HUES64 (cell line): ENCODE data around the gene RERG.

Source experiments
- H3K27ac ChIP-seq: 2 replicates; pipeline ENCODE4 v1.7.0; 2013; ENCODE audit warnings: low read depth, low read length, inconsistent platforms
- H3K27me3 ChIP-seq: 2 replicates; pipeline ENCODE4 v1.6.1; 2013; ENCODE audit warnings: mild to moderate bottlenecking, low read length; ENCODE audit not compliant: insufficient read depth
- H3K36me3 ChIP-seq: 2 replicates; pipeline ENCODE4 v1.6.1; 2013; ENCODE audit warnings: mild to moderate bottlenecking, low read length; ENCODE audit not compliant: insufficient read depth
- H3K4me1 ChIP-seq: 2 replicates; pipeline ENCODE4 v1.6.1; 2013; ENCODE audit warnings: mild to moderate bottlenecking, low read length, moderate library complexity; ENCODE audit not compliant: insufficient read depth
- H3K4me3 ChIP-seq: 2 replicates; pipeline ENCODE4 v1.5.1; 2013; ENCODE audit warnings: mild to moderate bottlenecking, low read length, moderate library complexity
- H3K9ac ChIP-seq: 2 replicates; pipeline ENCODE4 v1.6.1; 2013; ENCODE audit warnings: mild to moderate bottlenecking, low read depth, low read length
- H3K9me3 ChIP-seq: 2 replicates; pipeline ENCODE4 v1.6.1; 2013; ENCODE audit warnings: low read depth, low read length; ENCODE audit not compliant: insufficient read depth
- WGBS: fragments of 150-250, 120-280 bp; methylation state at CpG from one replicate; pipeline ENCODE4 v1.1.7; 2013; ENCODE audit warnings: missing lambda C conversion rate; 5-methylcytosine and 5-hydroxymethylcytosine counted together

RERG gene

DNA sequence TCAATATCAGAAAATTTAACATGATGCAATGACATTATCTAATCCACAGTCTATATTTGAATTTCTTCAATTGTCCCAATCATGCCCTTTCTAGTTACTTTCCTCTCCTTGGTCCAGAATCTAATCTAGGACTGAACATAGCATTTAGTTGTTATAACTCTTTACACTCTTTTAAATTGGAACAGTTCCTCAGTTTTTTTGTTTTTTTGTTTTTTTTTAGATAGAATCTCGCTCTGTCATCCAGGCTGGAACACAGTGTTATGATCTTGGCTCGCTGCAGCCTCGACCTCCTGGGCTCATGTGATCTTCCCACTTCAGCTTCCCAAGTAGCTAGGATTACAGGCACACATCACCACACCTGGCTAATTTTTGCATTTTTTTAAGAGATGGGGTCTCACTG, 63.1 kb downstream of the RERG start:
- Histone ChIP-seq H3K9me3 (no peaks in the 10 kb centered on the region), H3K27me3 (no peaks in the 10 kb centered on the region), H3K4me3 (no peak overlapping the region), H3K27ac (no peak overlapping the region), H3K9ac (no peak overlapping the region), H3K36me3 (no peaks in the 10 kb centered on the region), H3K4me1 (no peaks in the 10 kb centered on the region)
- WGBS = 89% methylated on average over 3 of the region's 3 CpGs

DNA sequence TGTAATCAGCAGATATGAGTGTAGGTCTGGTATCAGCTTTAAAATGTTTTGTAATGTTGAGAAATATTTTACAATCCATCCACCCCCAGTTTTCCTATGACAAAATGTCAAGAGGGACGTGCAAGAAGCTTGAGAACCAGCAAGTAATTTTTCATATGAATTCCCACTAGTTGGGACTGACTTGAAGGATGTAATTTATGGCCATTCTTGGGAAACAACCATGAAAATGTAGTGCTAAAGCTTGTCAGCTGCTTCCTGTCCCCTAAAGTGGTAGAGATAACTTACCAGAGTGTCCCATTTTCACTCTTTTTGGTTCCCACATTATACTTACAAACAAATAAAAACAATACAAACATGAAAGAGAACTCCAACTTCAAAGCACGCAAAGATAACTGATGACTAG, 63.9 kb downstream of the RERG start:
- no peaks in the 10 kb centered on the region for H3K9me3 ChIP-seq
- H3K27me3 ChIP-seq = no peaks in the 10 kb centered on the region
- H3K36me3 ChIP-seq = no peaks in the 10 kb centered on the region
- H3K9ac ChIP-seq = no peak overlapping the region
- H3K4me1 ChIP-seq = no peaks in the 10 kb centered on the region
- 79% methylated on average over 2 of the region's 2 CpGs for WGBS
- H3K27ac ChIP-seq = no peak overlapping the region
- no peak overlapping the region for H3K4me3 ChIP-seq

DNA sequence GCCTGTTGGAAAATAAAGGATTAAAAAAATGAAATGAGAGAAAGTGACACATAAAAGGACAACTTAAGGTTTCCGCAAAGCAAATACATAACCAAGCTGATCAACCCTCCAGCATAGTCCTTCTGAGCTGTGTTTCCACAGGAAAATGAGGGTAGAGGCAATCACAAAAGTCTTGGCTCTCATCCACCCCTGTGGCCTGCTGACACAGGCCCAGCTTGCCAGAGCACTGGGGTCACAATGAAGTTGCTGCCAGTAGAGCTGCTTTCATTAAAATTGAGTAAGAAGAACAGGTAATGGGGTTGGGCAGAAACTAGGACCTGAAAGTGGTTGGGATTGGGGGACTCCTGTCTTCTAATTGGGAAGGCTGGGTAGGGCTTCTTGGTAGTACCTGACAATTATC, 65.9 kb downstream of the RERG start:
- Histone ChIP-seq H3K27me3 (no peaks in the 10 kb centered on the region), H3K36me3 (no peaks in the 10 kb centered on the region), H3K27ac (no peak overlapping the region), H3K9ac (no peak overlapping the region), H3K9me3 (no peaks in the 10 kb centered on the region), H3K4me3 (no peak overlapping the region), H3K4me1 (no peaks in the 10 kb centered on the region)
- WGBS = 50% methylated on average over 1 of the region's 1 CpG

DNA sequence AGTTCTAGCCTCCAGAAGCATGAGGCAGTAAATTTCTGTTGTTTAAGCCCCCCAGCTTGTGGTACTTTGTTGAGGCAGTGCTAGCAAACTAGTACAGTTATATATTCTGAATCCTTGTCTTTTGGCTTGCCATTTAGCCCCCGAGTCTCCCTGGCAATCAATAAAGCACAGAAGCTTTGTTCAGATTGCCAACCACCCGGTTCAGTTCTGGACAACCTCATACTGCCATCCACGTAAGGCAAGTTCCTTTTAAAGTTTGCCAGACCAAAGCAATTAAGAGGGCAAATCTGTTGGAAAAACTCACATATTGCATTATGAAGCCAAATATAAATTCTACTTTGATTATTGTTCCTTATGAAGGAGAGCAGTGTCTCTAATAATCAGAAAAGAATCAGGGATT, 67.1 kb downstream of the RERG start:
- Histone ChIP-seq H3K9me3 (no peaks in the 10 kb centered on the region), H3K27ac (no peak overlapping the region), H3K27me3 (no peaks in the 10 kb centered on the region), H3K36me3 (no peaks in the 10 kb centered on the region), H3K9ac (no peak overlapping the region), H3K4me3 (no peak overlapping the region), H3K4me1 (no peaks in the 10 kb centered on the region)
- 90% methylated on average over 3 of the region's 3 CpGs for WGBS

DNA sequence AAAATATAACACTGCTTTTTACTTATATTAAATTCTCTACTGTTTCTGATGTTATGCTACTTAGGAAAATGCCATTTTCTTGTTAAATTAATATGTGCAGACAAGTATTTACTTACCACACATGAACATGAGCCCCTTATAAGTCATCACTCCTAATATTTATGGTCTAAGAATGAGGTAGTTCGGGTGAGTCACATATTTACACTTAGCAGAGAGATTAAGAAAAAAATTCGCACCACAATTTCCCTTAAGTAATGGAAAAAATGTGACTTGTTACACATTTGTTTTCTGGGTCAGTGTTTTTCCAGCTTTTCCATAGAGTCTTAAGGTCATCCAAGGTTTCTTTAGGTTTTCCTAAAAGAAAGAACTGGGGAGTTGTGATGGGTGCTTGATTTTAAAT, 68.3 kb downstream of the RERG start:
- Histone ChIP-seq H3K4me3 (no peak overlapping the region), H3K27ac (no peak overlapping the region), H3K9me3 (no peaks in the 10 kb centered on the region), H3K9ac (no peak overlapping the region), H3K36me3 (no peaks in the 10 kb centered on the region), H3K4me1 (no peaks in the 10 kb centered on the region), H3K27me3 (no peaks in the 10 kb centered on the region)
- WGBS = 100% methylated on average over 1 of the region's 2 CpGs

DNA sequence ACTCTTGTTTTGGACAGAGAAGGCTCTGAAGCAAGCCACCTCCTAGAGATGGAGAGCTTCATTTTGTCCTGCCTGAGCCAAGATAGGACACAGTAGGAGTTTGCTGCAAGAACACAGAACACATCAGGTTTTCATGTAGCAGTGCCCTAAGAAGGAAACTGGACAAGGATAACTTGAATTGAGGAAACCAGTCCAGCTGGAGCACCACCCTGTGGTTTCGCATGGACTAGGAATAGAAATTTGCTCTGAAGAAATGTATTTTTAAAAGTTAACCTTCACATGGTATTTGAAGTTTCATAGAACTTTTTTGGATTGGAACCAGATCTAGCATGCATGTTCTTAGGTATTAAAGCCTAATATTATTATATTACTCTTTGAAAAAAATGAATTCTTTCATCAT, 68.8 kb downstream of the RERG start:
- Histone ChIP-seq H3K36me3 (no peaks in the 10 kb centered on the region), H3K9ac (no peak overlapping the region), H3K4me1 (no peaks in the 10 kb centered on the region), H3K4me3 (no peak overlapping the region), H3K27ac (no peak overlapping the region), H3K9me3 (no peaks in the 10 kb centered on the region), H3K27me3 (no peaks in the 10 kb centered on the region)
- 88% methylated on average over 1 of the region's 1 CpG for WGBS

DNA sequence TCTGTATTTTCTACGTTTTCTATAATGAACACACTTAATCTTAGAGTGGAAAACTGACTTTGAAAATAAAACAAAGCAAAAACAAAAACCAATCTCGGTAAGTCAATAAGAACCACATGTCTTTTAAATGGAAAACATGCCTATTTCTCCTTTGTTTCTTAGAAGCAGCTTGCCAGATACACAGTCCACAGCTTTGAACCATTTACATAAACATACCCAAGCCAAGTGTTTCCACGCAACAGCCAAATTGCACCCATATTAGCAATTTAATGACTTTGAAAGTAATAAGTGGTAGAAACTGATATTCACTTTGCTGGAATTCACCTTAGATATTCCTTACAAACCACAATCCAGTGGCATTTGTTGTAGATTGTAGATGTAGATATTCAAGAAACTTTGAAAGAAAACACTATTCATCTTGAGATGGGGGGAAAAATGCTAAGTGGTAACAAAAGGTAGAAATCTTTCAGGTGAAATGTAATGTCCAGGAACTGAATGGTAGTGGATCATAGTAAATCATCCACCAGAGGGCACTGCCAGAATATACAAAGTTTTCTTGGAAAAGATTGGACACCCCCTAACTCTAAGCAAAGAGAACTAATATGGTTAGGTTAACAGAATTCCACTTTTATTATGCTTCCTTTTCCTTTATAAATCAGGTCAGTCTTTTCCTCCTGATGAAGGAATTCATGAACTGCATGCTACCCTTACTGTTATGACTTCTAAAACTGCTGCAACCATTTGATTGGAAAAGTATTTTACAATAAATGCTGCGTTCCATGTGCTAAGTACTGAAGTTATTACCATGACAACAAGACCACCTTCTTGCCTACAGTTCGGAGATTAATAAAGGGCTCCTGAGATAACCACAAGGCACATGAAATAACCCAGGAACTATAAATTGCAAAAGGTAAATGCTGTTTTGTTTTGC, 69.8 kb downstream of the RERG start:
- Histone ChIP-seq H3K9ac (no peak overlapping the region), H3K9me3 (no peaks in the 10 kb centered on the region), H3K36me3 (no peaks in the 10 kb centered on the region), H3K27me3 (no peaks in the 10 kb centered on the region), H3K4me1 (no peaks in the 10 kb centered on the region), H3K27ac (no peak overlapping the region), H3K4me3 (no peak overlapping the region)
- WGBS = 98% methylated on average over 4 of the region's 5 CpGs

DNA sequence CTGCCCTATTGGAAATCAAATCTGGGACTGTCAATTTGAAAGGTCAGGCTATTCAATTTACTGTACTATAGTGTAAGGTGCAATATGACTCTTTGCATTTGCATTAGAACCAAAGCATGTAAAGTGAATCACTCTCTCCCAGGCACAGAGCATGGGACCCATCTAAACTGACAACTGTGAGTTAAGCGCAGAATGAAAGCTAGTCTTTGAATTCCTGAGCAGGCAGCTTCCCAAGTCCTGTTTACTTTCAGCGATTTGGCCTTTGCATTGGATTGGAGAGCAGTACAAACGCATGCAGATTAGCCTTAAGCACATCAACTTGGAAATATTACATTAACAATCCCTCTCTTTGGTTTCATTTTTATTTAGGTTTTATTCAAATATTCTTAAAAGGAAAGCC, 74.6 kb downstream of the RERG start:
- H3K4me3 ChIP-seq = no peak overlapping the region
- WGBS = 78% methylated on average over 3 of the region's 3 CpGs
- no peak overlapping the region for H3K9ac ChIP-seq
- H3K36me3 ChIP-seq = no peaks in the 10 kb centered on the region
- no peak overlapping the region for H3K27ac ChIP-seq
- no peaks in the 10 kb centered on the region for H3K27me3 ChIP-seq
- H3K9me3 ChIP-seq = no peaks in the 10 kb centered on the region
- no peaks in the 10 kb centered on the region; the same call in 1 of the 2 replicates for H3K4me1 ChIP-seq

DNA sequence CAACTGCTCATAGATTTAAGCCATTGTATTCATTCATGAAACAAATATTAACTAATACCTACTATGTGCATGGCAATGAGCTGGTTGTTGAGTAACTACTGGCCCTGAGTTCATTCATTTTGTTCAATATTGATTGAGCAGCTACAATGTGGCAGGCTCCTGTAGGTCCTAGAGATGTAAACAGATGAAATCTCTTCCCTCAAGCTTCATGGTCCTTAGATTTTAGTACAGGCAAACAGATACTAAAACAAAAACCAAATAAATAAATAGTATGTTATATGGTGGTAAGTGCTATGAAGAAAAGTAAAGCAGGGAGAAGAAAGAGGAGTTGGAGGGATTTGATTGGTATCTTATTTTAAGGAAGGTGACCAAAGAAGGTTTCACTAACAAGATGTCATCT, 77.8 kb downstream of the RERG start:
- Histone ChIP-seq H3K27me3 (no peaks in the 10 kb centered on the region), H3K4me3 (no peak overlapping the region), H3K9me3 (no peaks in the 10 kb centered on the region), H3K4me1 (no peaks in the 10 kb centered on the region; the same call in 1 of the 2 replicates), H3K9ac (no peak overlapping the region), H3K36me3 (no peaks in the 10 kb centered on the region), H3K27ac (no peak overlapping the region)

DNA sequence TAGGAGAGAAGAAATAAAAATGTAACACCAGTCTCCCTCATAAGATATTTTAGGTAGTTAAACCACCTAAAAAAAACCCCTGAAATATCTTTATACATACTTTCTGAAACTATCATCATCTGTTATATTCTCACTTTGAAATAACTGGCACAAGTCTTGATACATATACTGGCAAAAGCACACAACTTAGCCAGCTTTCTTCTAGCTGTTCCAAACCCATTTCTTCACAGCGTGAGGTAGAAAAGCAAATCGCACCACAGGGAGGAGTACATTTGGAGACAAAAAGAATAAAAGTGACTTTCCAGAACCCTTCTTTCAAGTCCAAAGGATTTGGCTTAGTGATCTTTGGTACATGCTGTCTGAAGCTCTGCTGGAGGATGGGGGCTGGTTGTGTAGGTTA, 78.5 kb downstream of the RERG start:
- 67% methylated on average over 2 of the region's 2 CpGs for WGBS

DNA sequence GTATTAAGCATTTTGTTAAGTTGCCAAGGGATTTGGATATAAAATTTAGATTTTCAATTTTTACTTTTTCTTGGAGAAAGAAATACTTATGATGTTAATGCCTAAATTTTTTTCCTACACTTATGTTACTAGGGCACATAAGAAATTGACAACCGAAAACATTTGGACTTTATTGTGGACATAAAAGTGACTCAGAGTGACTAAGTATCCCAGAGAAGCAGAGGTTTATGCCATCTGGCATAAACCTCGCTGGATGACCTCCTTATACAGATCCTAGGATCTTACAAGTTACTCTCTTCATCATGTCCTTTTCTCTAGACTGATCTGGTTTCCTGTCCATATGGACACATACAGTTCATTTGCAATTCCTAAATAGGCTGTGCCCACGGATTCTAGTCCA, 89.8 kb downstream of the RERG start:
- Histone ChIP-seq H3K4me1 (no peaks in the 10 kb centered on the region), H3K4me3 (no peak overlapping the region), H3K9ac (no peak overlapping the region), H3K27ac (no peak overlapping the region), H3K36me3 (no peaks in the 10 kb centered on the region), H3K27me3 (no peaks in the 10 kb centered on the region), H3K9me3 (no peaks in the 10 kb centered on the region)
- 72% methylated on average over 3 of the region's 3 CpGs for WGBS

More for the DNA sequence above, 78.5 kb downstream of the RERG start:
- no peaks in the 10 kb centered on the region; the same call in 1 of the 2 replicates for H3K4me1 ChIP-seq
- no peaks in the 10 kb centered on the region for H3K36me3 ChIP-seq
- H3K9me3 ChIP-seq = no peaks in the 10 kb centered on the region
- no peak overlapping the region for H3K27ac ChIP-seq
- no peak overlapping the region for H3K9ac ChIP-seq
- no peaks in the 10 kb centered on the region for H3K27me3 ChIP-seq
- no peak overlapping the region for H3K4me3 ChIP-seq

DNA sequence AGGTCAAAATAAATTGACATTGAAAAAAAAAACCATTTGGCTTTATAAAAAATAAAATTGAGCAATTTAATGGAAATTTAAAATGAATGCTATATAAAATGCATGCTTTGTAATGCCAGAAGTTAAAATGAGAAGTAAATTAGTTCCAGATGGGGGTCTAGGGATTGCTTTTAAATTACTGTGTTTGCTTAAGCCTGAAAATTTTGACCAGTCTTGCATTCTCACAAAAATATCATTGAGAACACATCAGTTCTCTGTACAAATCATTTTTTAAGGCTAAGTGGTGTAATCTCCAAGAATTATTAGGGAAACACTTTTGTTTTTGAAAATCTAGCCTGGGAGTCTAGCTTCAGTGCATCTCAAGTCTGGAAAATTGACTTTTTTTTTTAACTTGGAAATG, 90.7 kb downstream of the RERG start:
- Histone ChIP-seq H3K4me1 (no peaks in the 10 kb centered on the region), H3K4me3 (no peak overlapping the region), H3K36me3 (no peaks in the 10 kb centered on the region), H3K9me3 (no peaks in the 10 kb centered on the region), H3K9ac (no peak overlapping the region), H3K27ac (no peak overlapping the region), H3K27me3 (no peaks in the 10 kb centered on the region)
